ENCODE results near the gene MATCAP1.

The MATCAP1 gene

GRCh38 chr16:67148221-67148620, 35.5 kb downstream of the MATCAP1 start:
- no peak overlapping the region for H3K4me3 ChIP-seq (ENCODE audit: low read depth, low read length)
- TF ChIP-seq CTCF (IDR thresholded peaks at IDR 0.05; ENCODE audit: low read depth, low read length): no peak

- TF ChIP-seq CTCF (IDR thresholded peaks at IDR 0.05; ENCODE audit: low read depth, low read length): no peak
- no peak overlapping the region for H3K4me3 ChIP-seq (ENCODE audit: low read depth, low read length)
Observed at GRCh38 chr16:67147437-67148140, 36.2 kb downstream of the MATCAP1 start.

GRCh38 chr16:67146523-67147357, 37.0 kb downstream of the MATCAP1 start:
- no peak for TF ChIP-seq CTCF (IDR thresholded peaks at IDR 0.05; ENCODE audit: low read depth, low read length)

GRCh38 chr16:67145746-67146145, 38.0 kb downstream of the MATCAP1 start:
- H3K4me3 ChIP-seq (ENCODE audit: low read depth, low read length): no peak overlapping the region
- no peak for TF ChIP-seq CTCF (IDR thresholded peaks at IDR 0.05; ENCODE audit: low read depth, low read length)

More at GRCh38 chr16:67146523-67147357, 37.0 kb downstream of the MATCAP1 start:
- H3K4me3 ChIP-seq (ENCODE audit: low read depth, low read length): no peak overlapping the region

GRCh38 chr16:67144943-67145342, 38.8 kb downstream of the MATCAP1 start:
- H3K4me3 ChIP-seq (ENCODE audit: low read depth, low read length): no peak overlapping the region
- no peak for TF ChIP-seq CTCF (IDR thresholded peaks at IDR 0.05; ENCODE audit: low read depth, low read length)

- TF ChIP-seq CTCF (IDR thresholded peaks at IDR 0.05; ENCODE audit: low read depth, low read length): no peak
Observed at GRCh38 chr16:67142342-67142741, 41.4 kb downstream of the MATCAP1 start.

GRCh38 chr16:67141391-67141790, 42.4 kb downstream of the MATCAP1 start:
- no peak overlapping the region for H3K4me3 ChIP-seq (ENCODE audit: low read depth, low read length)
- no peak for TF ChIP-seq CTCF (IDR thresholded peaks at IDR 0.05; ENCODE audit: low read depth, low read length)

More at GRCh38 chr16:67142342-67142741, 41.4 kb downstream of the MATCAP1 start:
- no peak overlapping the region for H3K4me3 ChIP-seq (ENCODE audit: low read depth, low read length)

Measured in WI38 (cell line).